ENCODE data around the gene PITPNB. TPM values are rescaled to one million over a fixed set of nuclear protein-coding genes. Genes with fewer than 3 reads are reported as not detected.

Gene PITPNB
- total RNA-seq, 1 experiment from 2014 or later = 70.7 TPM

DNA sequence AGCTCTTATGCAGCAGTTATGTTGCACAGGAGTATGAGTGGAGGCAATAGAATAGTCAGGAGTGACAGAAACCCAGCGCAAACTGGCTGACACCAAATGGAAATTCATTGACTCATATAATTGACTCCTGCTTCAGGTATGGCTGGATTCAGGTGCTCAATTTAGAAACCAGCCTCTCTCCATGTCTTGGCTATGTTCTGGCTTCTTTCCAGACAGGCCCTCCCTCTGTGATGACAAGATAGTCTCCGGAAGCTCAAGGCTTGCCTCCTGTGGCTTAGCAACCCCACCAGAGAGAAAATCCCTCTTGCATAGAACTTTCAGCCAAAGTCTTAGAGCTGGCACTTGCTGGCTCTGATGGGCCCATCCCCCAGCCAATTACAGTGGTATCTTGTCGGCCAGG is 89.4 kb downstream of the PITPNB start (continued):
- TF ChIP-seq, protein P1, sequence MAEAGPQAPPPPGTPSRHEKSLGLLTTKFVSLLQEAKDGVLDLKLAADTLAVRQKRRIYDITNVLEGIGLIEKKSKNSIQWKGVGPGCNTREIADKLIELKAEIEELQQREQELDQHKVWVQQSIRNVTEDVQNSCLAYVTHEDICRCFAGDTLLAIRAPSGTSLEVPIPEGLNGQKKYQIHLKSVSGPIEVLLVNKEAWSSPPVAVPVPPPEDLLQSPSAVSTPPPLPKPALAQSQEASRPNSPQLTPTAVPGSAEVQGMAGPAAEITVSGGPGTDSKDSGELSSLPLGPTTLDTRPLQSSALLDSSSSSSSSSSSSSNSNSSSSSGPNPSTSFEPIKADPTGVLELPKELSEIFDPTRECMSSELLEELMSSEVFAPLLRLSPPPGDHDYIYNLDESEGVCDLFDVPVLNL (CRISPR knock-in tag; IDR thresholded peaks at IDR 0.05; ENCODE audit: borderline replicate concordance, low read depth) = no peak

DNA sequence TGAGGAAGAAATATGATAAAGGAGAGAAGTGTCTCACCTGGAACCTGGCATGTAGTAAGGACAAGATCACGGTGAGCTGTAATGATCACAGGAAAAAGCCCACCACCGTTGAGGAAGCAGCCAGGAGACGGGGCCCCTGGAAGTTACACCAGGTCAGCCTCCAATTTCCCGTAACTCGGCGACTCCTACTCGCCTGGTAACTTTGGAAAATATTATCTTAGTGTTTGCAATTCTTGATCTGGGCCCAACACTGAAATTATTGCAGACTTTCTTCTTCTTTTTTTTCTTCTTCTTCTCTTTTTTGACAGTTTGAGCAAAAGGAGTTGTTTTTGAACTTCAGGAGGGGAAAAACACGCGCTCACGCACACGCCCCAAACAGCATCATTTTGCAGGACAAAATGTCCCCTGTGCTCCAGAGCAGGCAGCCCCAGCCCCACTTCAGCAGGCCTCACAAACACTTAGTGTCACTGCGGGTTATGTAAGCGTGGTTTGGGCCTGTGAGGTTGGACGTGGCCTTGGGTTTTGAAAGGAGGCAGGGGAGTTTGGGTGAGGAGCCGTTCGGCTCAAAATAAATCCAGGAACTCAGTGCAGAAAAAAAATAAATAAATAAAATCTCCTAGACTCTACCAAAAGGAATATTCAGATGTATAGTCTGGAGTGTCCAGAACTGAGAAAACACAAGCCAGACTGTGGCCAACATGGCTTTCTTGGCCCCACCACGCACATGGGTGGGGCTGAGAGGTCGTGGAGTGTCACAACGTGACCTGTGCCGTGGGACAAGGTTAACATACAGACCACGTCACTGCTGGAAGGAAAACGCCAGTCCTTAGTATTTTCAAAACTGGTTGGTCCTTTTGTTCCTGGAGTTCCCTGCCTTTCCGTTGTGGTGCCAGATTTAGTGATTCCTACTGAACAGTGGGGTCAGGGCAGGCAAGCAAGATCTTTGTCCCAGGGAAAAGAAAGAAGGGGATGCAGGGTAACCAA is 91.2 kb downstream of the PITPNB start:
- TF ChIP-seq, protein P2, sequence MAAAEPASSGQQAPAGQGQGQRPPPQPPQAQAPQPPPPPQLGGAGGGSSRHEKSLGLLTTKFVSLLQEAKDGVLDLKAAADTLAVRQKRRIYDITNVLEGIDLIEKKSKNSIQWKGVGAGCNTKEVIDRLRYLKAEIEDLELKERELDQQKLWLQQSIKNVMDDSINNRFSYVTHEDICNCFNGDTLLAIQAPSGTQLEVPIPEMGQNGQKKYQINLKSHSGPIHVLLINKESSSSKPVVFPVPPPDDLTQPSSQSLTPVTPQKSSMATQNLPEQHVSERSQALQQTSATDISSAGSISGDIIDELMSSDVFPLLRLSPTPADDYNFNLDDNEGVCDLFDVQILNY (CRISPR knock-in tag; IDR thresholded peaks at IDR 0.05) = no peak
- TF ChIP-seq ZNF232 (CRISPR knock-in tag; IDR thresholded peaks at IDR 0.05) (no peak), ZNF219 (CRISPR knock-in tag; IDR thresholded peaks at IDR 0.05; ENCODE audit: borderline replicate concordance) (no peak), FOXP1 (CRISPR knock-in tag; IDR thresholded peaks at IDR 0.05; ENCODE audit: borderline replicate concordance) (no peak), ESRRA (CRISPR knock-in tag; IDR thresholded peaks at IDR 0.05; ENCODE audit: borderline replicate concordance) (no peak), GTF2I (CRISPR knock-in tag; conservative IDR thresholded peaks at IDR 0.05) (no peak), OVOL2 (CRISPR knock-in tag; IDR thresholded peaks at IDR 0.05; ENCODE audit: borderline replicate concordance) (no peak), EMX1 (CRISPR knock-in tag; IDR thresholded peaks at IDR 0.05) (no peak), CREM (CRISPR knock-in tag; IDR thresholded peaks at IDR 0.05) (no peak), HMGA2 (CRISPR knock-in tag; IDR thresholded peaks at IDR 0.05) (no peak), RORB (CRISPR knock-in tag; IDR thresholded peaks at IDR 0.05) (no peak)
- TF ChIP-seq, protein P3, sequence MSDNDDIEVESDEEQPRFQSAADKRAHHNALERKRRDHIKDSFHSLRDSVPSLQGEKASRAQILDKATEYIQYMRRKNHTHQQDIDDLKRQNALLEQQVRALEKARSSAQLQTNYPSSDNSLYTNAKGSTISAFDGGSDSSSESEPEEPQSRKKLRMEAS (CRISPR knock-in tag; IDR thresholded peaks at IDR 0.05) = no peak
- TF ChIP-seq, protein P4, sequence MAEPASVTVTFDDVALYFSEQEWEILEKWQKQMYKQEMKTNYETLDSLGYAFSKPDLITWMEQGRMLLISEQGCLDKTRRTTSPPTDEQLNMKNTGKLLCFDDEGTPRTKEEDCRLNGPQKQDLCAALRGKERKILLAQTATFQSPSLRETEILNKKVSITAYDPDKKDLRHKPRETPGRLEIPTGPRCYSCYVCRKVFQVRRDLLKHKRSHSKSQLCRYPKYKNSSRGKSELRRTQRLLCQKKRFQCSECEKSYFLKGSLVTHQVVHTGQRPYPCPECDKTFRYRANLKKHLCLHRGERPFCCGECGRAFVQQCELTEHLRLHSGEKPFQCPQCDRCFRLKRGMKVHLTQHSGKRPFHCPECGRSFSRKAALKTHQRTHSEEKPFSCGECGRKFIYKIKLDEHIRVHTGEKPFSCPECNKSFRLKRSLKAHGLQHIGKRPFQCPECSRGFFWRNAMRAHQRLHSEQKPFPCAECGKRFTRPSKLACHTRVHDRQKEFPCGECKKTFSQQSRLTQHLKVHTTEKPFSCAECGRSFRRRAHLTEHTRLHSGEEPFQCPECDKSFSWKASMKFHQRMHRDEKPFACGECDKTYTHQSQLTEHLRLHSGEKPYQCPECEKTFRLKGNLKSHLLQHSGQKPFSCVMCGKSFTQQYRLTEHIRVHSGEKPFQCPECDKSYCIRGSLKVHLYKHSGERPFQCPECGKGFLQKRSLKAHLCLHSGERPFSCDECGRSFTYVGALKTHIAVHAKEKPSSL (CRISPR knock-in tag; conservative IDR thresholded peaks at IDR 0.05) = no peak
- TF ChIP-seq, protein P5, sequence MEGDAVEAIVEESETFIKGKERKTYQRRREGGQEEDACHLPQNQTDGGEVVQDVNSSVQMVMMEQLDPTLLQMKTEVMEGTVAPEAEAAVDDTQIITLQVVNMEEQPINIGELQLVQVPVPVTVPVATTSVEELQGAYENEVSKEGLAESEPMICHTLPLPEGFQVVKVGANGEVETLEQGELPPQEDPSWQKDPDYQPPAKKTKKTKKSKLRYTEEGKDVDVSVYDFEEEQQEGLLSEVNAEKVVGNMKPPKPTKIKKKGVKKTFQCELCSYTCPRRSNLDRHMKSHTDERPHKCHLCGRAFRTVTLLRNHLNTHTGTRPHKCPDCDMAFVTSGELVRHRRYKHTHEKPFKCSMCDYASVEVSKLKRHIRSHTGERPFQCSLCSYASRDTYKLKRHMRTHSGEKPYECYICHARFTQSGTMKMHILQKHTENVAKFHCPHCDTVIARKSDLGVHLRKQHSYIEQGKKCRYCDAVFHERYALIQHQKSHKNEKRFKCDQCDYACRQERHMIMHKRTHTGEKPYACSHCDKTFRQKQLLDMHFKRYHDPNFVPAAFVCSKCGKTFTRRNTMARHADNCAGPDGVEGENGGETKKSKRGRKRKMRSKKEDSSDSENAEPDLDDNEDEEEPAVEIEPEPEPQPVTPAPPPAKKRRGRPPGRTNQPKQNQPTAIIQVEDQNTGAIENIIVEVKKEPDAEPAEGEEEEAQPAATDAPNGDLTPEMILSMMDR (IDR thresholded peaks at IDR 0.05) = no peak
- TF ChIP-seq, protein P6, sequence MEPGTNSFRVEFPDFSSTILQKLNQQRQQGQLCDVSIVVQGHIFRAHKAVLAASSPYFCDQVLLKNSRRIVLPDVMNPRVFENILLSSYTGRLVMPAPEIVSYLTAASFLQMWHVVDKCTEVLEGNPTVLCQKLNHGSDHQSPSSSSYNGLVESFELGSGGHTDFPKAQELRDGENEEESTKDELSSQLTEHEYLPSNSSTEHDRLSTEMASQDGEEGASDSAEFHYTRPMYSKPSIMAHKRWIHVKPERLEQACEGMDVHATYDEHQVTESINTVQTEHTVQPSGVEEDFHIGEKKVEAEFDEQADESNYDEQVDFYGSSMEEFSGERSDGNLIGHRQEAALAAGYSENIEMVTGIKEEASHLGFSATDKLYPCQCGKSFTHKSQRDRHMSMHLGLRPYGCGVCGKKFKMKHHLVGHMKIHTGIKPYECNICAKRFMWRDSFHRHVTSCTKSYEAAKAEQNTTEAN (CRISPR knock-in tag; IDR thresholded peaks at IDR 0.05) = no peak
- ATAC-seq (no peak), DNase-seq (ENCODE audit: low spot score) (no peak)
- Mint-ChIP-seq H3K36me3 (no peaks in the 10 kb centered on the region), H3K27me3 (ENCODE audit: low read depth) (peaks cover 4% of the 10 kb centered on the region), H3K27ac (no peak overlapping the region), H3K9me3 (peaks cover 12% of the 10 kb centered on the region), H3K4me3 (no peak overlapping the region), H3K4me1 (no peaks in the 10 kb centered on the region)
- CTCF ChIA-PET = no interaction called here
- POLR2A ChIA-PET = interaction anchor here (0.7 kb wide), 1 partner anchor 41 kb away, joined by 7 read pairs; no protein-coding TSS in a partner anchor

Measured in WTC11 (cell line).